SK-N-SH (cell line): ENCODE measurements around the gene RCHY1.

Source experiments
- JUND ChIP-seq: IDR thresholded peaks from 2 replicates; pipeline ENCODE4 v1.4.0; 2012
- MEF2A ChIP-seq: IDR thresholded peaks from 2 replicates; pipeline ENCODE4 v1.4.0; 2012; ENCODE audit warnings: low read depth, borderline replicate concordance
- POLR2AphosphoS5 ChIP-seq: IDR thresholded peaks from 2 replicates; pipeline ENCODE4 v1.6.1; 2012; ENCODE audit warnings: low read depth, low read length
- RAD21 ChIP-seq: IDR thresholded peaks from 2 replicates; pipeline ENCODE4 v1.6.1; 2012; ENCODE audit warnings: mild to moderate bottlenecking, low read length
- SIN3A ChIP-seq: IDR thresholded peaks from 2 replicates; pipeline ENCODE4 v1.6.1; 2012; ENCODE audit warnings: low read depth, mild to moderate bottlenecking, low read length, moderate library complexity, borderline replicate concordance
- TAF1 ChIP-seq: IDR thresholded peaks from 2 replicates; pipeline ENCODE4 v1.6.1; 2012; ENCODE audit warnings: low read depth, mild to moderate bottlenecking, low read length, moderate library complexity, borderline replicate concordance
- TEAD4 ChIP-seq: IDR thresholded peaks from 2 replicates; pipeline ENCODE4 v1.4.0; 2012; ENCODE audit warnings: mild to moderate bottlenecking, borderline replicate concordance; ENCODE audit not compliant: insufficient read depth
- TF ChIP-seq, protein P1 (sequence below): fragments of 200-600 bp; sonication (generic); IDR thresholded peaks from 2 replicates; pipeline ENCODE4 v1.6.1; 2017; ENCODE audit warnings: antibody characterized with exemption, mild to moderate bottlenecking, moderate library complexity
- TF ChIP-seq, protein P2 (sequence below): IDR thresholded peaks from 2 replicates; pipeline ENCODE4 v1.4.0; 2012; ENCODE audit warnings: low read depth
- TF ChIP-seq, protein P3 (sequence below): IDR thresholded peaks from 2 replicates; pipeline ENCODE4 v1.6.1; 2012; ENCODE audit warnings: mild to moderate bottlenecking, low read depth, low read length, moderate library complexity

DNA sequence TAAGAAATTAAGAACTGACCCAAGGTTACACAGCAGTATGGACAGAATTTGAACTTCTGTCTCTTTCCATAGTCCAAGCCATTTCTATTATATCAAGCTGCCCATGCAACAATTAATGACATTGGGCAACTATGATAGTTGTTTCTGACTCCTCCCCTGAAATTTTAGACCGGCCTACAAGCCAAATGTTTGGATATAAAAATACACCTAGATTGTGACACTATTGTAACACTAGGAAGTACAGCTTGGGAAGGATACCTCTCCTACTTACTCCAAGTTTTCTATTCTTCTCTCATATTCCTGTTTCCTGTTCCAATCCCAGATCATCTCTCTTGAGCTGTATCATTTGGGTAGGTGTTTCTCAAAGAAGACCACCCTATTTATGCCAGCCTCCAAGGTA, 43.5 kb downstream of the RCHY1 start:
- TF ChIP-seq SIN3A (no peak), TAF1 (no peak), JUND (no peak), TEAD4 (no peak), MEF2A (no peak), RAD21 (no peak), POLR2AphosphoS5 (no peak)
- TF ChIP-seq, protein P1, sequence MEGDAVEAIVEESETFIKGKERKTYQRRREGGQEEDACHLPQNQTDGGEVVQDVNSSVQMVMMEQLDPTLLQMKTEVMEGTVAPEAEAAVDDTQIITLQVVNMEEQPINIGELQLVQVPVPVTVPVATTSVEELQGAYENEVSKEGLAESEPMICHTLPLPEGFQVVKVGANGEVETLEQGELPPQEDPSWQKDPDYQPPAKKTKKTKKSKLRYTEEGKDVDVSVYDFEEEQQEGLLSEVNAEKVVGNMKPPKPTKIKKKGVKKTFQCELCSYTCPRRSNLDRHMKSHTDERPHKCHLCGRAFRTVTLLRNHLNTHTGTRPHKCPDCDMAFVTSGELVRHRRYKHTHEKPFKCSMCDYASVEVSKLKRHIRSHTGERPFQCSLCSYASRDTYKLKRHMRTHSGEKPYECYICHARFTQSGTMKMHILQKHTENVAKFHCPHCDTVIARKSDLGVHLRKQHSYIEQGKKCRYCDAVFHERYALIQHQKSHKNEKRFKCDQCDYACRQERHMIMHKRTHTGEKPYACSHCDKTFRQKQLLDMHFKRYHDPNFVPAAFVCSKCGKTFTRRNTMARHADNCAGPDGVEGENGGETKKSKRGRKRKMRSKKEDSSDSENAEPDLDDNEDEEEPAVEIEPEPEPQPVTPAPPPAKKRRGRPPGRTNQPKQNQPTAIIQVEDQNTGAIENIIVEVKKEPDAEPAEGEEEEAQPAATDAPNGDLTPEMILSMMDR: no peak
- TF ChIP-seq, protein P2, sequence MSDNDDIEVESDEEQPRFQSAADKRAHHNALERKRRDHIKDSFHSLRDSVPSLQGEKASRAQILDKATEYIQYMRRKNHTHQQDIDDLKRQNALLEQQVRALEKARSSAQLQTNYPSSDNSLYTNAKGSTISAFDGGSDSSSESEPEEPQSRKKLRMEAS: no peak
- TF ChIP-seq, protein P3, sequence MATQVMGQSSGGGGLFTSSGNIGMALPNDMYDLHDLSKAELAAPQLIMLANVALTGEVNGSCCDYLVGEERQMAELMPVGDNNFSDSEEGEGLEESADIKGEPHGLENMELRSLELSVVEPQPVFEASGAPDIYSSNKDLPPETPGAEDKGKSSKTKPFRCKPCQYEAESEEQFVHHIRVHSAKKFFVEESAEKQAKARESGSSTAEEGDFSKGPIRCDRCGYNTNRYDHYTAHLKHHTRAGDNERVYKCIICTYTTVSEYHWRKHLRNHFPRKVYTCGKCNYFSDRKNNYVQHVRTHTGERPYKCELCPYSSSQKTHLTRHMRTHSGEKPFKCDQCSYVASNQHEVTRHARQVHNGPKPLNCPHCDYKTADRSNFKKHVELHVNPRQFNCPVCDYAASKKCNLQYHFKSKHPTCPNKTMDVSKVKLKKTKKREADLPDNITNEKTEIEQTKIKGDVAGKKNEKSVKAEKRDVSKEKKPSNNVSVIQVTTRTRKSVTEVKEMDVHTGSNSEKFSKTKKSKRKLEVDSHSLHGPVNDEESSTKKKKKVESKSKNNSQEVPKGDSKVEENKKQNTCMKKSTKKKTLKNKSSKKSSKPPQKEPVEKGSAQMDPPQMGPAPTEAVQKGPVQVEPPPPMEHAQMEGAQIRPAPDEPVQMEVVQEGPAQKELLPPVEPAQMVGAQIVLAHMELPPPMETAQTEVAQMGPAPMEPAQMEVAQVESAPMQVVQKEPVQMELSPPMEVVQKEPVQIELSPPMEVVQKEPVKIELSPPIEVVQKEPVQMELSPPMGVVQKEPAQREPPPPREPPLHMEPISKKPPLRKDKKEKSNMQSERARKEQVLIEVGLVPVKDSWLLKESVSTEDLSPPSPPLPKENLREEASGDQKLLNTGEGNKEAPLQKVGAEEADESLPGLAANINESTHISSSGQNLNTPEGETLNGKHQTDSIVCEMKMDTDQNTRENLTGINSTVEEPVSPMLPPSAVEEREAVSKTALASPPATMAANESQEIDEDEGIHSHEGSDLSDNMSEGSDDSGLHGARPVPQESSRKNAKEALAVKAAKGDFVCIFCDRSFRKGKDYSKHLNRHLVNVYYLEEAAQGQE: no peak
